Choroid plexus epithelial cell (primary cell): ENCODE data around the gene KLHL18.
"Not testable (repeated sequence)": the region's sequence is repeated elsewhere in the genome, so short reads cannot be mapped to it uniquely, and the experiment has no call there.

Experiments used
- DNase-seq: peaks from one replicate; pipeline ENCODE4 v3.0.0-alpha.2; 2010; ENCODE audit warnings: low read depth
- H3K4me3 ChIP-seq: 2 replicates; pipeline ENCODE4 v1.5.1; 2011; ENCODE audit warnings: low read depth, mild to moderate bottlenecking, control low read depth, low read length, moderate library complexity
- CTCF ChIP-seq: conservative IDR thresholded peaks from 2 replicates; pipeline ENCODE4 v1.5.1; 2011; ENCODE audit warnings: low read depth, mild to moderate bottlenecking, control low read depth, inconsistent platforms, low read length, moderate library complexity

KLHL18 gene

GRCh38 chr3:47347217-47347801 is 64.6 kb downstream of the KLHL18 start:
- DNase-seq = peak; percentile 57
- TF ChIP-seq CTCF = no peak
- no peak overlapping the region for H3K4me3 ChIP-seq

- no peak for DNase-seq
These were observed 65.8 kb downstream of the KLHL18 start for GRCh38 chr3:47348411-47349154.

GRCh38 chr3:47355010-47355409 is 72.3 kb downstream of the KLHL18 start:
- H3K4me3 ChIP-seq = no peak overlapping the region
- DNase-seq = no peak
- no peak for TF ChIP-seq CTCF

More at GRCh38 chr3:47348411-47349154, 65.8 kb downstream of the KLHL18 start:
- no peak for TF ChIP-seq CTCF
- no peak overlapping the region for H3K4me3 ChIP-seq

- no peak for DNase-seq
- TF ChIP-seq CTCF = no peak
- no peak overlapping the region for H3K4me3 ChIP-seq
These were observed 73.5 kb downstream of the KLHL18 start for GRCh38 chr3:47356201-47356600.

- DNase-seq = no peak
- TF ChIP-seq CTCF = no peak
- H3K4me3 ChIP-seq = no peak overlapping the region
These were observed 76.6 kb downstream of the KLHL18 start for GRCh38 chr3:47359323-47359722.

- not testable (repeated sequence) for DNase-seq, H3K4me3 ChIP-seq
These were observed 77.4 kb downstream of the KLHL18 start for GRCh38 chr3:47360110-47360517.

GRCh38 chr3:47362701-47363100 is 80.0 kb downstream of the KLHL18 start:
- no peak for TF ChIP-seq CTCF
- no peak for DNase-seq
- no peak overlapping the region for H3K4me3 ChIP-seq
